ENCODE data around the gene IFIT5. TPM values are rescaled to one million over a fixed set of nuclear protein-coding genes. Genes with fewer than 3 reads are reported as not detected.
"Not testable (repeated sequence)": the region's sequence is repeated elsewhere in the genome, so short reads cannot be mapped to it uniquely, and the experiment has no call there.

The IFIT5 gene
- total RNA-seq, 1 experiment from 2014 or later = 2.3 TPM

DNA sequence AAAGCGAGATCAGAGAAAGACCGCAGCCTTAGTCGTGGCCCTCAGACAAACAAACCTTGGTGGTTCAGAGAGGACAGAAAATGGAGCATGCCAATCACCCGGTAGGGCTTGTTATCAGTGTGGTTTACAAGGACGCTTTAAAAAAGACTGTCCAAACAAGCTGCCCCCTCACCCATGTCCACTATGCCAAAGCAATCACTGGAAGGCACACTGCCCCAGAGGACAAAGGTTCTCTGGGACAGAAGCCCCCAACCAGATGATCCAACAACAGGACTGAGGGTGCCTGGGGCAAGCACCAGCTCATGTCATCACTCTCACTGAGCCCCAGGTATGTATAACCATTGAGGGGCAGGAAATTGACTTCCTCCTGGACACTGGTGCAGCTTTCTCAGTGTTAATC is 5.1 kb upstream of the IFIT5 start:
- H3K4me3 ChIP-seq (ENCODE audit: insufficient read depth, low read depth, low read length); DNase-seq; H3K27me3 ChIP-seq (ENCODE audit: control insufficient read depth, insufficient read depth, low read length); H3K36me3 ChIP-seq (replicated peaks; ENCODE audit: control insufficient read depth, insufficient read depth, low read length): not testable (repeated sequence)

DNA sequence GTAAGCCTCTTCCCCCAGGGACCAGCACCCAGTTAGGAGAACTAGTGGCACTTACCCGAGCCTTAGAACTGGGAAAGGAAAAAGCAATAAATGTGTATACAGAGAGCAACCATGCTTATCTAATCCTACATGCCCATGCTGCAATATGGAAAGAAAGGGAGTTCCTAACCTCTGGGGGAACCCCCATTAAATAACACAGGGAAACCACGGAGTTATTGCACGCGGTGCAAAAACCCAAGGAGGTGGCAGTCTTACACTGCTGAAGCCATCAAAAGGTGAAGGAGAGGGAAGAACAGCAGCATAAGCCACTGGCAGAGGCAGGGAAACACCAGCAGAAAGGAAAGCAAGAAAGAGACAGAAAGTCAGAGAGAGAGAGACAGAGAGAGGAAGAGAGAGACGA is 3.8 kb upstream of the IFIT5 start:
- not testable (repeated sequence) for DNase-seq; H3K36me3 ChIP-seq (replicated peaks; ENCODE audit: control insufficient read depth, insufficient read depth, low read length); H3K4me3 ChIP-seq (ENCODE audit: insufficient read depth, low read depth, low read length)
- H3K27me3 ChIP-seq (ENCODE audit: control insufficient read depth, insufficient read depth, low read length) = peaks cover 11% of the 10 kb centered on the region

GRCh38 chr10:89411135-89411534 is 3.2 kb upstream of the IFIT5 start:
- H3K27me3 ChIP-seq (ENCODE audit: control insufficient read depth, insufficient read depth, low read length) = peaks cover 13% of the 10 kb centered on the region
- H3K36me3 ChIP-seq (replicated peaks; ENCODE audit: control insufficient read depth, insufficient read depth, low read length); DNase-seq; H3K4me3 ChIP-seq (ENCODE audit: insufficient read depth, low read depth, low read length): not testable (repeated sequence)

DNA sequence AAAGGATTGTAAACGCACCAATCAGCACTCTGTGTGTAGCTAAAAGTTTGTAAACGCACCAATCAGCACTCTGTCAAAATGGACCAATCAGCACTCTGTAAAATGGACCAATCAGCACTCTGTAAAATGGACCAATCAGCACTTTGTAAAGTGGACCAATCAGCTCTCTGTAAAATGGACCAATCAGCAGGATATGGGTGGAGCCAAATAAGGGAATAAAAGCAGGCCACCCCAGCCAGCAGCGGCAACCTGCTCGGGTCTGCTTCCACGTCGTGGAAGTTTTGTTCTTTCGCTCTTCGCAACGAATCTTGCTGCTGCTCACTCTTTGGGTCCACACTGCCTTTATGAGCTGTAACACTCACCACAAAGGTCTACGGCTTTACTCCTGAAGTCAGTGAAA is 2.1 kb upstream of the IFIT5 start:
- H3K36me3 ChIP-seq (replicated peaks; ENCODE audit: control insufficient read depth, insufficient read depth, low read length); H3K4me3 ChIP-seq (ENCODE audit: insufficient read depth, low read depth, low read length); DNase-seq: not testable (repeated sequence)
- peaks cover 13% of the 10 kb centered on the region for H3K27me3 ChIP-seq (ENCODE audit: control insufficient read depth, insufficient read depth, low read length)

GRCh38 chr10:89413398-89413912 is 913 bp upstream of the IFIT5 start:
- H3K27me3 ChIP-seq (ENCODE audit: control insufficient read depth, insufficient read depth, low read length) = peaks cover 13% of the 10 kb centered on the region
- no peak for DNase-seq
- no peak overlapping the region for H3K4me3 ChIP-seq (ENCODE audit: insufficient read depth, low read depth, low read length)
- H3K36me3 ChIP-seq (replicated peaks; ENCODE audit: control insufficient read depth, insufficient read depth, low read length) = no peaks in the 10 kb centered on the region

- no peaks in the 10 kb centered on the region for H3K36me3 ChIP-seq (replicated peaks; ENCODE audit: control insufficient read depth, insufficient read depth, low read length)
- peaks cover 13% of the 10 kb centered on the region for H3K27me3 ChIP-seq (ENCODE audit: control insufficient read depth, insufficient read depth, low read length)
- DNase-seq = peak; percentile 75
Observed at GRCh38 chr10:89414879-89415821, 782 bp downstream of the IFIT5 start.

GRCh38 chr10:89416465-89416864 is 2.1 kb downstream of the IFIT5 start:
- peaks cover 13% of the 10 kb centered on the region for H3K27me3 ChIP-seq (ENCODE audit: control insufficient read depth, insufficient read depth, low read length)
- H3K4me3 ChIP-seq (ENCODE audit: insufficient read depth, low read depth, low read length) = no peak overlapping the region
- DNase-seq = no peak
- H3K36me3 ChIP-seq (replicated peaks; ENCODE audit: control insufficient read depth, insufficient read depth, low read length) = no peaks in the 10 kb centered on the region

More at GRCh38 chr10:89414879-89415821, 782 bp downstream of the IFIT5 start:
- H3K4me3 ChIP-seq (ENCODE audit: insufficient read depth, low read depth, low read length) = peak overlapping the region; percentile 75

DNA sequence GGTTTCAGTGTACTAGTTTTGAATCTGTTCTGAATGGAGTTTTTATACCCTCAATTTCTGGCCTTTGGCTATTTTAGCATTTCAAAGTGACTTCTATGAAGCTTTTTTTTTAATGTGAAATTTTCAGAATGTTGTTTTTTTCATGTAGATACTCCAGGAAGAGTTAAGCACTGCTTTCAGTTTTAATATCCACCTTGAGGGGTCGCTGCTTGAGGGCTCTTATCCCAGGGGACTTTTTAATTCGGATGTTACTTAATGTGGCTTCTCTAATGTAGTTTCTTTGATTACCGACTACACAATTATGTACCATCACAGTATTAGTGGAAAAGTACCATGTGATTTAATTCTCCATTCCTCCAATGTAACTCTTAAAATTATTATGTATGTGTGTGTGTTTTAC is 5.2 kb downstream of the IFIT5 start:
- no peak overlapping the region for H3K4me3 ChIP-seq (ENCODE audit: insufficient read depth, low read depth, low read length)
- no peaks in the 10 kb centered on the region for H3K36me3 ChIP-seq (replicated peaks; ENCODE audit: control insufficient read depth, insufficient read depth, low read length)
- peaks cover 10% of the 10 kb centered on the region for H3K27me3 ChIP-seq (ENCODE audit: control insufficient read depth, insufficient read depth, low read length)
- peak; percentile 43 for DNase-seq

DNA sequence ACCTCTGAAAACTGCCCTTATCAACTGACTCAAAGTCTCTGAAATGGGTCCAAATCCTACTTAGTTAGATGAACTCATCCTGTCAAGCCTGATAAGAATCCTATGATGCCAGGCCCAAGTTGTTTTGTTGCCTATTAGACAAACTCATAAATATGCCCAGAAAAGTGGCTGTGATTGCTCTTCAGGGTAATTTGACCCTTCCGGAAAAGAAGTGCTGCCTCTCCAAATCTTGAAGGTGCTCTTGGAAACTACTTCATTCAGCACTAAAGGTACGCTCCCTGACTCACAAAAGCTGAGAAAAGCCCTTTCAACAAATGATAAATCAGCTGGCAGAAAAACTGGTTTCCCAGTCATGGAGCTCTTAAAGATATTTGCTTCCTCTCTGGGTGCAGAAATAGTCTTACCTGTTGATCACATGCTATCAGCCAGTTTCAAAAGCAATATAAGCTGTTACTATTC is 6.7 kb downstream of the IFIT5 start:
- no peak for DNase-seq
- H3K27me3 ChIP-seq (ENCODE audit: control insufficient read depth, insufficient read depth, low read length) = no peaks in the 10 kb centered on the region

GRCh38 chr10:89425000-89425399 is 10.6 kb downstream of the IFIT5 start:
- no peak overlapping the region for H3K4me3 ChIP-seq (ENCODE audit: insufficient read depth, low read depth, low read length)
- DNase-seq = no peak
- no peaks in the 10 kb centered on the region for H3K27me3 ChIP-seq (ENCODE audit: control insufficient read depth, insufficient read depth, low read length)
- no peaks in the 10 kb centered on the region for H3K36me3 ChIP-seq (replicated peaks; ENCODE audit: control insufficient read depth, insufficient read depth, low read length)

More for the DNA sequence above, 6.7 kb downstream of the IFIT5 start:
- Histone ChIP-seq H3K4me3 (ENCODE audit: insufficient read depth, low read depth, low read length) (no peak overlapping the region), H3K36me3 (replicated peaks; ENCODE audit: control insufficient read depth, insufficient read depth, low read length) (no peaks in the 10 kb centered on the region)

DNA sequence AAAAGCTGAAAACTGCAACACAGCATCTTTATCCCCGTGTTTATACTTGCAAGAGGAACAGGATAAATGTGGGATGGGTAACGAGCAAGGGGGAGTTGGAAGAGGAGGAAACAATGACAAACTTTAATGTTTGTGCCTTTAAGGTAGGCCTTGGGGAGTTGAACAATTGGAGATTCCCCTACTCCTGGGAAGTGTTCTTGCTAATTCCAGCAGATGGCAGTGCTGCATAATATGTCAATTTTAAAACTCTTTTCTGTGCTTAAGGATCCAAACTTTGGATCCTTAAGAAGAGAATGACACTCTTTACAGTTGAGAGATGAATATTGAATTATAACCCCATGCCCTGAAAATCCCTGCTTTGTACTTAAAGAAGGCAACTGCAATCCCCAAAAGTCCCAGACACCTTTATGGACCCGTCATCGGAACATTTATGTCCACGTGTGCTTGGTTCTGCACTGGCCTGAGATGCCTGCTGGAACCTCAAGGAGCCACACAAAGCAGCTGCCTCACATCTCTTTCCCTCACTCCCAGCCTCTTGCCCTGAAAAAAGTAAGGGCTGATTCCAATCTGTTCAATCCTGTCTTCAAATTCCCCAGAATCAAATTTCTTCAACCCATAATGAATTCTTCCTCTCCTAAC is 12.0 kb downstream of the IFIT5 start:
- DNase-seq = peak; percentile 37

DNA sequence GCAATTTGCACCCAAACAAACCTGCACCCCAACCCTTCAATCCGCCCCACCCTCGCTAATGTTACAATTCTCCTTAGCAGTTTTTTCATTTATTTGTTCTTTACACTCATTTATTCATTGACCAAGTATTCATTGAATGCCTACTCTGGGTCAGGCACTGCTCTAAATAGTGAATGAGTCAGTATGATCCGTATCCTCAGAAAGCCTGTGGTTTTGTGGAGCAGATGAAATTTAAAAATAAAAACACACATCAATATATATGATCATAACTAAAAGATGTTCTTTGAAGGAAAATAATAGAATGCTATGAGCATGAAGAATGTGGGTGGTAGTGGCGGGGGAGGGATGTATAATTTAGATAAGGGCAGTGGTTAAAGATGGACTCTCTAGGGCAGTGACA is 13.3 kb downstream of the IFIT5 start:
- H3K27me3 ChIP-seq (ENCODE audit: control insufficient read depth, insufficient read depth, low read length) = no peaks in the 10 kb centered on the region
- DNase-seq = no peak
- no peak overlapping the region for H3K4me3 ChIP-seq (ENCODE audit: insufficient read depth, low read depth, low read length)
- H3K36me3 ChIP-seq (replicated peaks; ENCODE audit: control insufficient read depth, insufficient read depth, low read length) = no peaks in the 10 kb centered on the region

More for the DNA sequence above, 12.0 kb downstream of the IFIT5 start:
- Histone ChIP-seq H3K4me3 (ENCODE audit: insufficient read depth, low read depth, low read length) (no peak overlapping the region), H3K27me3 (ENCODE audit: control insufficient read depth, insufficient read depth, low read length) (no peaks in the 10 kb centered on the region), H3K36me3 (replicated peaks; ENCODE audit: control insufficient read depth, insufficient read depth, low read length) (no peaks in the 10 kb centered on the region)

DNA sequence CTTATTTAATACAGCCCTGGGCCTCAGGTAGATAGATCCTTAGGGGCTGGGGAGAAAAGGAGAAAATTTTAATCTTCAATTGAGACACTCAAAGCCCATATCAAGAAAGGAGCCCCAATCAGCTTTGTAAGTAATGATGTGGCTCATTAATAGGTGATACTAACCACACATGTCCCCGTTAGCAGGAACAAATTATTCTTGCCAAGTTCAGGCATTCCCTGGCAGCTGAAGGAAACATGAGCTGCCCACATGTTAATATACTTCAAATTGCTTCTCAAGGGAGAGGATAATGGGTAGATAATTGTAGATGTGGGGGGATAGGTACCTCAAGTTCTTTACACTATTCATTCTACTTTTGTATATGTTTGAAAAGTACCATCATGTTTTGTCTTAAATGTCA is 14.5 kb downstream of the IFIT5 start:
- no peaks in the 10 kb centered on the region for H3K27me3 ChIP-seq (ENCODE audit: control insufficient read depth, insufficient read depth, low read length)
- no peak for DNase-seq
- no peak overlapping the region for H3K4me3 ChIP-seq (ENCODE audit: insufficient read depth, low read depth, low read length)
- H3K36me3 ChIP-seq (replicated peaks; ENCODE audit: control insufficient read depth, insufficient read depth, low read length) = no peaks in the 10 kb centered on the region

GRCh38 chr10:89431977-89432376 is 17.6 kb downstream of the IFIT5 start:
- H3K4me3 ChIP-seq (ENCODE audit: insufficient read depth, low read depth, low read length) = no peak overlapping the region
- no peak for DNase-seq
- no peaks in the 10 kb centered on the region for H3K27me3 ChIP-seq (ENCODE audit: control insufficient read depth, insufficient read depth, low read length)
- no peaks in the 10 kb centered on the region for H3K36me3 ChIP-seq (replicated peaks; ENCODE audit: control insufficient read depth, insufficient read depth, low read length)

DNA sequence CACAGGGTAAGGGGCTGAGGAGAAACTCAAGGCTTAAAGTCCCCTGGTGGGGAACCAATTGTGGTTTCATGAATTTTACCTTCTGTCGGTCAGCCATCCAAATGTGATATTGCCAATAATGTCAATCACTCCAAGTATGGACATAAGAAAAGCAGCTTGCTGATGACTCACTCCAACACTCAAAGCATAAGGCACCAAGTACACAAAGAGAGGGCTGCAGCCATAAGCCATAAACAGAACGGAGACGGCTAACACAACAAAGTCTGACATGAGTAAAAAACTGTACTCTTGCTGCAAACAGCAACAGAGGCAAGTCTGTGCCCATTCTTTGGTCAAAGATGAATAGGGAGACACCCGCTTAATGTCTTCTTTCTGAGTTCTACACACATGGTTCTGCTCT is 24.2 kb downstream of the IFIT5 start:
- no peak for DNase-seq
- Histone ChIP-seq H3K36me3 (replicated peaks; ENCODE audit: control insufficient read depth, insufficient read depth, low read length) (no peaks in the 10 kb centered on the region), H3K27me3 (ENCODE audit: control insufficient read depth, insufficient read depth, low read length) (no peaks in the 10 kb centered on the region), H3K4me3 (ENCODE audit: insufficient read depth, low read depth, low read length) (no peak overlapping the region)
